Measurements from ENCODE around the gene WRAP73.

GRCh38 chr1:3683197-3683596 is 33.3 kb upstream of the WRAP73 start:
- no peak for TF ChIP-seq CTCF (IDR thresholded peaks at IDR 0.05)
- no peak for TF ChIP-seq EP300 (IDR thresholded peaks at IDR 0.05)
